LNCAP (cell line): ENCODE measurements around the gene AK8.

Source experiments
- CTCF ChIP-seq: fragments of 450-650 bp; IDR thresholded peaks from 2 replicates; pipeline ENCODE4 v1.5.1; 2017; ENCODE audit warnings: mild to moderate bottlenecking

Gene AK8

GRCh38 chr9:132863096-132863495, 15.0 kb downstream of the AK8 start:
- no peak for TF ChIP-seq CTCF

- no peak for TF ChIP-seq CTCF
Observed at GRCh38 chr9:132862533-132862932, 15.6 kb downstream of the AK8 start.

- TF ChIP-seq CTCF, result no peak
Observed at GRCh38 chr9:132861666-132862065, 16.4 kb downstream of the AK8 start.

- TF ChIP-seq CTCF, result no peak
Observed at GRCh38 chr9:132858751-132859150, 19.3 kb downstream of the AK8 start.

GRCh38 chr9:132857616-132858342, 20.3 kb downstream of the AK8 start:
- no peak for TF ChIP-seq CTCF

GRCh38 chr9:132857031-132857430, 21.1 kb downstream of the AK8 start:
- no peak for TF ChIP-seq CTCF

- TF ChIP-seq CTCF, result no peak
Observed at GRCh38 chr9:132855904-132856303, 22.2 kb downstream of the AK8 start.

GRCh38 chr9:132854832-132855231, 23.3 kb downstream of the AK8 start:
- no peak for TF ChIP-seq CTCF
